Measurements from ENCODE around the gene DISP2.

Gene DISP2

GRCh38 chr15:40342416-40343320, 15.4 kb upstream of the DISP2 start:
- no peak for DNase-seq

- no peak for DNase-seq
These were observed 14.5 kb upstream of the DISP2 start for GRCh38 chr15:40343512-40343911.

- no peak for DNase-seq
These were observed 13.8 kb upstream of the DISP2 start for GRCh38 chr15:40344217-40344616.

- peak; percentile 43 to 67 (median 53) for DNase-seq
These were observed 13.3 kb upstream of the DISP2 start for GRCh38 chr15:40344631-40345120.

- DNase-seq, result no peak
These were observed 12.7 kb upstream of the DISP2 start for GRCh38 chr15:40345225-40345866.

- no peak for DNase-seq
These were observed 12.0 kb upstream of the DISP2 start for GRCh38 chr15:40345867-40346578.

GRCh38 chr15:40346579-40347558, 11.2 kb upstream of the DISP2 start:
- DNase-seq, result no peak

- no peak for DNase-seq
These were observed 10.2 kb upstream of the DISP2 start for GRCh38 chr15:40347559-40348473.

- no peak for DNase-seq
These were observed 9.5 kb upstream of the DISP2 start for GRCh38 chr15:40348474-40348870.

GRCh38 chr15:40349163-40349562, 8.9 kb upstream of the DISP2 start:
- DNase-seq, result no peak

GRCh38 chr15:40352281-40352901, 5.6 kb upstream of the DISP2 start:
- no peak for DNase-seq

GRCh38 chr15:40353697-40354096, 4.3 kb upstream of the DISP2 start:
- DNase-seq, result no peak

GRCh38 chr15:40354408-40355171, 3.4 kb upstream of the DISP2 start:
- DNase-seq, result no peak

- DNase-seq, result no peak
These were observed 1.9 kb upstream of the DISP2 start for GRCh38 chr15:40355976-40356585.

GRCh38 chr15:40357246-40357645, 773 bp upstream of the DISP2 start:
- no peak for DNase-seq

- DNase-seq, result peak in 1 of 5 donors; percentile 27
These were observed 693 bp downstream of the DISP2 start for GRCh38 chr15:40358471-40359353.

GRCh38 chr15:40360015-40360414, 2.0 kb downstream of the DISP2 start:
- DNase-seq, result no peak

GRCh38 chr15:40361640-40362039, 3.6 kb downstream of the DISP2 start:
- no peak for DNase-seq

All from T-helper 1 cell (primary cell).